Measurements from ENCODE around the gene MYBL2.

DNA sequence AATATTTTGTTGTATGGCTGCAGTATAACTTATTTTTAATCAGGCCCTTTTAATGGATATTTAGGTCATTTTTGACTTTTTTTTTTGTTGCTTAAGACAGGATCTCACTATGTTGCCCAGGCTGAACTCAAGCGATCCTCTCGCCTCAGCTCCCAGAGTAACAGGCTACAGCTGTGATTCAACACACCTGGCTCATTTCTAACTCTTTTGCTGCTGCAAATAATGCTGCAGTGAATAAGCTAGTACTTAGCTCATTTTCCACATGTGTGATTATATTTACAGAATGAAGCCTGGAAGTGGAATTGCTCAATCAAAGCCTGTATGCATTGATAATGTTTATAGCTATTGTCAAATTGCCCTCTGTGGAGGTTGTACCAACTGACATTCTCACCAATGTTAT is 58.8 kb downstream of the MYBL2 start:
- TF ChIP-seq, protein P1, sequence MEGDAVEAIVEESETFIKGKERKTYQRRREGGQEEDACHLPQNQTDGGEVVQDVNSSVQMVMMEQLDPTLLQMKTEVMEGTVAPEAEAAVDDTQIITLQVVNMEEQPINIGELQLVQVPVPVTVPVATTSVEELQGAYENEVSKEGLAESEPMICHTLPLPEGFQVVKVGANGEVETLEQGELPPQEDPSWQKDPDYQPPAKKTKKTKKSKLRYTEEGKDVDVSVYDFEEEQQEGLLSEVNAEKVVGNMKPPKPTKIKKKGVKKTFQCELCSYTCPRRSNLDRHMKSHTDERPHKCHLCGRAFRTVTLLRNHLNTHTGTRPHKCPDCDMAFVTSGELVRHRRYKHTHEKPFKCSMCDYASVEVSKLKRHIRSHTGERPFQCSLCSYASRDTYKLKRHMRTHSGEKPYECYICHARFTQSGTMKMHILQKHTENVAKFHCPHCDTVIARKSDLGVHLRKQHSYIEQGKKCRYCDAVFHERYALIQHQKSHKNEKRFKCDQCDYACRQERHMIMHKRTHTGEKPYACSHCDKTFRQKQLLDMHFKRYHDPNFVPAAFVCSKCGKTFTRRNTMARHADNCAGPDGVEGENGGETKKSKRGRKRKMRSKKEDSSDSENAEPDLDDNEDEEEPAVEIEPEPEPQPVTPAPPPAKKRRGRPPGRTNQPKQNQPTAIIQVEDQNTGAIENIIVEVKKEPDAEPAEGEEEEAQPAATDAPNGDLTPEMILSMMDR (IDR thresholded peaks at IDR 0.05; ENCODE audit: low read depth, low read length, missing input control), result no peak
- no peak for TF ChIP-seq EGR1 (IDR thresholded peaks at IDR 0.05; ENCODE audit: low read depth in 2 of 2)
